Peyer's patch (tissue), 4 donors: ENCODE measurements around the gene PNPLA1.

Experiments used
- CTCF ChIP-seq, 6 experiments: fragments of 450-650 bp in 4 of 6; fragments of 200-600 bp in 2 of 6; sonication (generic) in 1 of 6; IDR thresholded peaks; one replicate each; pipeline ENCODE4 v1.5.1; 2017 to 2019; ENCODE audit warnings: antibody characterized with exemption in 6 of 6, mild to moderate bottlenecking in 3 of 6, moderate library complexity in 1 of 6
- POLR2A ChIP-seq, 2 donors: fragments of 450-650 bp; IDR thresholded peaks; one replicate each; pipeline ENCODE4 v1.5.1; 2017; ENCODE audit warnings: antibody characterized with exemption in 2 of 2, mild to moderate bottlenecking in 2 of 2, moderate library complexity in 2 of 2

- TF ChIP-seq CTCF (IDR thresholded peaks at IDR 0.05) (no peak), POLR2A (IDR thresholded peaks at IDR 0.05) (peak in 1 of 2 donors; percentile 34)
Observed at GRCh38 chr6:36339146-36339545, 69.3 kb downstream of the PNPLA1 start.
